Activated T-helper 2 cell treated with anti-CD3 and anti-CD28 coated beads, Interferon-gamma antibody, Interleukin-2, Interleukin-4, amounts not matched to agents 10 μg/mL and 5 μg/mL and 100 μg/mL, durations not matched to agents 14 hours and 24 hours and 36 hours (primary cell): Measurements from ENCODE around the gene NPB. TPM values are rescaled to one million over a fixed set of nuclear protein-coding genes. Genes with fewer than 3 reads are reported as not detected.

Experiments
- DNase-seq: peaks from one replicate; pipeline ENCODE4 v3.0.0; 2021; ENCODE audit warnings: low spot score
- H3K27ac Mint-ChIP-seq: one replicate; pipeline ENCODE4 v1.8.0; 2021; ENCODE audit warnings: mixed read lengths
- H3K27me3 Mint-ChIP-seq: one replicate; pipeline ENCODE4 v1.8.0; 2021; ENCODE audit warnings: low read depth, mixed read lengths
- H3K36me3 Mint-ChIP-seq: one replicate; pipeline ENCODE4 v1.8.0; 2021; ENCODE audit warnings: low read depth, mixed read lengths
- H3K4me1 Mint-ChIP-seq: one replicate; pipeline ENCODE4 v1.8.0; 2021; ENCODE audit warnings: low read depth, mixed read lengths
- H3K4me3 Mint-ChIP-seq: one replicate; pipeline ENCODE4 v1.8.0; 2021; ENCODE audit warnings: low read depth, mild to moderate bottlenecking, moderate library complexity, mixed read lengths
- H3K9me3 Mint-ChIP-seq: one replicate; pipeline ENCODE4 v1.8.0; 2021; ENCODE audit warnings: mixed read lengths
- intact Hi-C: fragments of 100-400 bp; cut with micrococcal nuclease; formaldehyde crosslinking; loops from one replicate; pipeline ENCODE4 v1.15.1; 2023
- total RNA-seq: library from RNA; stranded (reverse); gene quantifications from 2 replicates; pipeline ENCODE4 v1.2.3, GENCODE V29; 2022

The NPB gene
- total RNA-seq, 1 donor from 2014 or later: 0.39 TPM

- peaks cover 3% of the 10 kb centered on the region for H3K4me1 Mint-ChIP-seq
Observed at GRCh38 chr17:81906476-81907218, 4.6 kb downstream of the NPB start.

GRCh38 chr17:81907219-81908145, 5.4 kb downstream of the NPB start:
- intact Hi-C loops: no loop called here
- no peak for DNase-seq
- peaks cover 25% of the 10 kb centered on the region for H3K36me3 Mint-ChIP-seq
- peaks cover 8% of the 10 kb centered on the region for H3K4me1 Mint-ChIP-seq
- H3K4me3 Mint-ChIP-seq: no peak overlapping the region
- no peaks in the 10 kb centered on the region for H3K9me3 Mint-ChIP-seq
- H3K27me3 Mint-ChIP-seq: no peaks in the 10 kb centered on the region
- no peak overlapping the region for H3K27ac Mint-ChIP-seq

More at GRCh38 chr17:81906476-81907218, 4.6 kb downstream of the NPB start:
- intact Hi-C loops: no loop called here
- Mint-ChIP-seq H3K27ac (no peak overlapping the region), H3K4me3 (no peak overlapping the region), H3K9me3 (no peaks in the 10 kb centered on the region), H3K36me3 (peaks cover 20% of the 10 kb centered on the region), H3K27me3 (no peaks in the 10 kb centered on the region)
- no peak for DNase-seq

GRCh38 chr17:81908793-81909192, 6.8 kb downstream of the NPB start:
- DNase-seq: no peak
- H3K9me3 Mint-ChIP-seq: no peaks in the 10 kb centered on the region
- H3K27me3 Mint-ChIP-seq: no peaks in the 10 kb centered on the region
- no peak overlapping the region for H3K27ac Mint-ChIP-seq
- peaks cover 35% of the 10 kb centered on the region for H3K36me3 Mint-ChIP-seq
- H3K4me3 Mint-ChIP-seq: no peak overlapping the region
- H3K4me1 Mint-ChIP-seq: peaks cover 8% of the 10 kb centered on the region
- intact Hi-C loops: no loop called here

DNA sequence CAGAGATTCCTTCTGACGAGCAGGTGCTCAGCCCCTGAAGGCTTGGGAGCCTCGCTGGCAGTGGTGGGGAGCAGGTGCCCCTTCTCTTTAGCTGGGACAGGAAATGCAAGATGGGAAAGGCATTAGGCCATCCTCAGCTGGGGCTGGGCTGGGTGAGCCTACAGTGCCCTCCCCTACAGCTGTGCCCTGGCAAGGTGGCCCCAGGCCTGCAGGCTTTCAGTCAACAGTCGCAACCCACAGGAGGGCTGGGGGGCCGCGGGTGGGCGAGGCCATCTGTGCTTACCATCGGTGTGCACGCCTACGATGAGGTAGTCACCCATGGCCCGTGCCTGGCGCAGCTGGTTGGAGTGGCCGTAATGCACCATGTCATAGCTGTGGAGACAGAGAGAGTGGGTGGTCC, 7.2 kb downstream of the NPB start:
- DNase-seq: no peak
- H3K4me3 Mint-ChIP-seq: peak overlapping the region; percentile 84
- H3K36me3 Mint-ChIP-seq: peaks cover 36% of the 10 kb centered on the region
- H3K9me3 Mint-ChIP-seq: no peaks in the 10 kb centered on the region
- H3K4me1 Mint-ChIP-seq: peaks cover 8% of the 10 kb centered on the region
- intact Hi-C loops: no loop called here
- H3K27me3 Mint-ChIP-seq: no peaks in the 10 kb centered on the region
- H3K27ac Mint-ChIP-seq: no peak overlapping the region

GRCh38 chr17:81909966-81910839, 8.2 kb downstream of the NPB start:
- Mint-ChIP-seq H3K36me3 (peaks cover 44% of the 10 kb centered on the region), H3K27ac (peak overlapping the region; percentile 60), H3K4me1 (peaks cover 8% of the 10 kb centered on the region), H3K4me3 (peak overlapping the region; percentile 84), H3K27me3 (no peaks in the 10 kb centered on the region), H3K9me3 (no peaks in the 10 kb centered on the region)
- no peak for DNase-seq
- intact Hi-C loops: no loop called here

DNA sequence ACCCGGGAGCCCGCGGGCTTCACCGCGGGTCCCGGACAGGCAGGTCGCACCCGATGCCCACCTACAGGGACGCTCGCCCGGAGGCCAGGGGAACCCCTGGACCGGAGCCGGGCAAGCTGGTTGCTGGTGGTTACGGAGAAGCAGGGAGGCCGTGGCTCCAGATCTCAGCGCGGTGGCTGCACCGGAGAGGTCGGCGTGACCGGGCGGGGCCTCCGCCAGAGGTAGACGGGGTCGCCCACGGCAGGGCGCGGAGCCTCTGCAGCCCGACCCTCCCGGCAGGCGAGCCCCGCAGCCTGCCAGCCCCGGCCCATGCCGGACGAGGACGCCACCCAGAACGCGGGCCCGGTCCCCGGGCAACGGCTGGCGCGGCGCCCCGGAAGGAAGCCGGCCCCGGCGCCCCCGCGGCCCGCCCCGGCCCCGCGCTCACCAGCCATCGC, 8.8 kb downstream of the NPB start:
- DNase-seq: no peak
- Mint-ChIP-seq H3K27ac (no peak overlapping the region), H3K4me1 (peaks cover 10% of the 10 kb centered on the region), H3K36me3 (peaks cover 50% of the 10 kb centered on the region), H3K27me3 (no peaks in the 10 kb centered on the region), H3K9me3 (no peaks in the 10 kb centered on the region), H3K4me3 (peak overlapping the region; percentile 84)
- intact Hi-C loops: no loop called here

GRCh38 chr17:81911277-81911961, 9.4 kb downstream of the NPB start, which contains the start of gene PCYT2:
Gene PCYT2, minus strand, starts transcription at chr17:81911399. Its CDS starts 44 bp downstream, at chr17:81911355.
- Mint-ChIP-seq H3K4me3 (peak within 1 kb of the TSS; percentile 84), H3K4me1 (peaks cover 14% of the 10 kb centered on the region), H3K36me3 (peaks cover 53% of the 10 kb centered on the region), H3K9me3 (no peaks in the 10 kb centered on the region), H3K27me3 (no peaks in the 10 kb centered on the region), H3K27ac (peak within 1 kb of the TSS; percentile 60)
- intact Hi-C loops: no loop called here
- peak; percentile 91 for DNase-seq

DNA sequence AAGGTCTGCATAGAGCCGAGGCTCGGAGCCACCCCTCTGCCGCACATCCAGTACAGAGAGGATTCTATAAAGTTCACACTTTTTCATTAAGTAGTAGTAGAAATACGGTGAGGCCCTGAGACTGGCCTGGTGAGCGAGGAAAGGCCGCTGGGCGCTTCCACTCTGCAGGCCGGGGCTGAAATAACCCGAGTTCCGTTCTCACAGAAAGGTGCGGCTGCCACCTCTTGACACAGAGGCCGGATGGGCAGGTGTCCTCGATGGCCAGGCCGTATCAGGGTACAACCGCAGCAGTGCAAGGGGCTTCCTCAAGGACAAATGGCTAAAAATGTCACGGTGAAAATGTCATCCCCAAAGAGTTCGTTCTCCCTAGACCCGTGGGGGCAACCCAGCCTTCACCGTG, 9.9 kb downstream of the NPB start:
- Mint-ChIP-seq H3K4me1 (peaks cover 17% of the 10 kb centered on the region), H3K27ac (no peak overlapping the region), H3K9me3 (no peaks in the 10 kb centered on the region), H3K4me3 (peak overlapping the region; percentile 68), H3K27me3 (no peaks in the 10 kb centered on the region), H3K36me3 (peaks cover 52% of the 10 kb centered on the region)
- intact Hi-C loops: no loop called here
- DNase-seq: no peak

GRCh38 chr17:81912441-81913309, 10.6 kb downstream of the NPB start:
- H3K4me1 Mint-ChIP-seq: peaks cover 22% of the 10 kb centered on the region
- H3K36me3 Mint-ChIP-seq: peaks cover 57% of the 10 kb centered on the region
- H3K27me3 Mint-ChIP-seq: no peaks in the 10 kb centered on the region
- H3K4me3 Mint-ChIP-seq: peak overlapping the region; percentile 33
- no peak overlapping the region for H3K27ac Mint-ChIP-seq
- no peak for DNase-seq
- intact Hi-C loops: no loop called here
- no peaks in the 10 kb centered on the region for H3K9me3 Mint-ChIP-seq

GRCh38 chr17:81913394-81914102, 11.5 kb downstream of the NPB start:
- Mint-ChIP-seq H3K4me1 (peaks cover 26% of the 10 kb centered on the region), H3K27me3 (no peaks in the 10 kb centered on the region), H3K4me3 (no peak overlapping the region), H3K27ac (no peak overlapping the region), H3K36me3 (peaks cover 54% of the 10 kb centered on the region), H3K9me3 (no peaks in the 10 kb centered on the region)
- DNase-seq: no peak
- intact Hi-C loops: no loop called here
